ENCODE results near the gene GDF15.
"Not testable (repeated sequence)": the region's sequence is repeated elsewhere in the genome, so short reads cannot be mapped to it uniquely, and the experiment has no call there.

GDF15 gene

DNA sequence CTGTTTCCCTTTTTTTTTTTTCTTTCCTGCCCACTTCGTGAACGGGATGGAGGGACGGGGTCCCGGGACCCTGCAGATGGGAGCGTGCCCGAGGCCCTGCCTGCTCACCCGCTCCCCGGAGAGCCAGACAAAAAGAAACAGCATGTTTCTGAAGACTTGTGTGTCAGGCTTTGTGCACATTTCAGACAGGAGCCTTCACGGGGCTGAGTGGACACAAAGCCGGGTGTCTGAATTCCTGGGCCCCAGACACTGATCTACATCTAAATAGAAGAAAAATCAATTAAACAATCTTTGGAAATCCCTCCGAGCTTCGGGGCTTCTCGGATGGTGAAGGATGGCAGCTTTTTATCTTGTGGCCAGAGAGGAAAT lies 41.4 kb upstream of the GDF15 start:
- TF ChIP-seq, protein P1, sequence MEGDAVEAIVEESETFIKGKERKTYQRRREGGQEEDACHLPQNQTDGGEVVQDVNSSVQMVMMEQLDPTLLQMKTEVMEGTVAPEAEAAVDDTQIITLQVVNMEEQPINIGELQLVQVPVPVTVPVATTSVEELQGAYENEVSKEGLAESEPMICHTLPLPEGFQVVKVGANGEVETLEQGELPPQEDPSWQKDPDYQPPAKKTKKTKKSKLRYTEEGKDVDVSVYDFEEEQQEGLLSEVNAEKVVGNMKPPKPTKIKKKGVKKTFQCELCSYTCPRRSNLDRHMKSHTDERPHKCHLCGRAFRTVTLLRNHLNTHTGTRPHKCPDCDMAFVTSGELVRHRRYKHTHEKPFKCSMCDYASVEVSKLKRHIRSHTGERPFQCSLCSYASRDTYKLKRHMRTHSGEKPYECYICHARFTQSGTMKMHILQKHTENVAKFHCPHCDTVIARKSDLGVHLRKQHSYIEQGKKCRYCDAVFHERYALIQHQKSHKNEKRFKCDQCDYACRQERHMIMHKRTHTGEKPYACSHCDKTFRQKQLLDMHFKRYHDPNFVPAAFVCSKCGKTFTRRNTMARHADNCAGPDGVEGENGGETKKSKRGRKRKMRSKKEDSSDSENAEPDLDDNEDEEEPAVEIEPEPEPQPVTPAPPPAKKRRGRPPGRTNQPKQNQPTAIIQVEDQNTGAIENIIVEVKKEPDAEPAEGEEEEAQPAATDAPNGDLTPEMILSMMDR (IDR thresholded peaks at IDR 0.05; ENCODE audit: low read depth, low read length) = no peak

DNA sequence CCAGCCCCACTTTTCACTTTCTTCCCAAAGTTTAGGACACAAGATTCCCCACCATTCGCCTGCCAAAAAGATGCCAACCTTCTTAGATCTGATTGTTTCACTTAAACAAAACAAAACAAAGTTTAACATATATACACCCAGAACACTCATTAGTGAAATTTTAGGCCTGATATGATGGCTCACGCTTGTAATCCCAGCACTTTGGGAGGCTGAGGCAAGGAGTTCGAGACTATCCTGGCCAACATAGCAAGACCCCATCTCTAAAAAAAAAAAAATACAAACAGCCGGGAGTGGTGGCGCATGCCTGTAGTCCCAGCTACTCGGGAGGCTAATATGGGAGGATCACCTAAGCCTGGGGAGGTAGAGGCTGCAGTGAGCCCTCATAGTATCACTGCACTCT lies 40.7 kb upstream of the GDF15 start:
- TF ChIP-seq, protein P1 (IDR thresholded peaks at IDR 0.05; ENCODE audit: low read depth, low read length) = no peak
- H3K4me3 ChIP-seq (ENCODE audit: low read depth, low read length) = no peak overlapping the region

More for the DNA sequence above, 41.4 kb upstream of the GDF15 start:
- H3K4me3 ChIP-seq (ENCODE audit: low read depth, low read length) = no peak overlapping the region

DNA sequence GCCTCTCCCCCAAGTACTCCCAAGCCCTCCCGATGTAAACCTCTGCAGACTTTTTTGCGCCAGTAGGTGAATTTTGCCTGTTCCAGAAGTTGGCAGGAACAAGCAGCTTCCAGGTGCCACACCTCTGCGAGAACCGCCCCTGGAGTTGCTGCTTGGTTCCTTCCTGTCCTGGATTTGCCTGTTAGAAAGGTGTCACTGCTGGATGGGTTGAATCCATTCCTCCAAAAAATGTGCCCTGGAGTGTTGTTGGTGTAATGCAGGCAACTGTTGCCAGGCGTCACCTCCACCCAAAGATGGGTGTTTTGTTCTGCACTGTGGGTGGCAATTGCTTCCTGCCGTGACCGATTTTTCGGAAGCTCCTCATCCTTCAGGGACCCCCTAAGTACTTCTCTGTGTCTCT lies 39.9 kb upstream of the GDF15 start:
- H3K4me3 ChIP-seq (ENCODE audit: low read depth, low read length) = no peak overlapping the region
- TF ChIP-seq, protein P1 (IDR thresholded peaks at IDR 0.05; ENCODE audit: low read depth, low read length) = no peak

DNA sequence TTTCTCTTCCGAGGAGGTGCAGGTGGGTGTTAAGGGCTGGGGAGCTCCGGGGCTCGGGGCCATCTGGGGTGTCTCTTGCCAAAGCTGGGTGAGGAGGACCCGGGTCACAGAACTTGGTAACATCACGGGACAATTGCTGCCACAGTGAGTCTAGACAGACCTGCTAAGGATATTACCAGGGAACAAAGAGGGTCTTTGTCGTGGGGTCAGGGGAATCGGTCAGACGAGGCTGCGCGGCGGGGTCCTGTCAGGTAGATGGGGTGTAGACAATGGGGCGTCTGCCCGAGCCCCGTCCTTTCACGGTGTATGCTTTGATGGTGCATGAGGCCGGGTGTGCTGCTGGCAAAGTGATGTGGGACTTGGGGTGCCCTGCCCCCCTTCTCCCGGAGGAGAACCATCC lies 37.8 kb upstream of the GDF15 start:
- TF ChIP-seq, protein P1 (IDR thresholded peaks at IDR 0.05; ENCODE audit: low read depth, low read length) = no peak
- no peak overlapping the region for H3K4me3 ChIP-seq (ENCODE audit: low read depth, low read length)

DNA sequence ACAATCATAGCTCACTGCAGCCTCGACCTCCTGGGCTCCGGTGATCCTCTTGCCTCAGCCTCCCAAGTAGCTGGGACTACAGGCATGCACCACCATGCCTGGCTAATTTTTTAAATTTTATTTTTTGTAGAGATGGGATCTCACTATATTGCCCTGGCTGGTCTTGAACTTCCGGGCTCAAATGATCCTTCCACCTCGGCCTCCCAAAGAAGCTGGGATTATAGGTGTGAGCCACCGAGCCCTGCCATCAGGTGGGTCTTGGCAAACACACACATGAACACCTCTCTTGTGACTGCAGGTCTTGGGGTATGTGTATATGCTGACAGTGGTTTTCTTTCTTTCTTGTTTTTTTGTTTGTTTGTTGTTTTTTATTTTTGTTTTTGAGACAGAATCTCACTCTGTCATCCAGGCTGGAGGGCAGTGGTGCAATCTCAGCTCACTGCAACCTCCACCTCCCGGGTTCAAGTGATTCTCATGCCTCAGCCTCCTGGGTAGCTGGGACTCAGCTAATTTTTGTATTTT lies 37.1 kb upstream of the GDF15 start:
- H3K4me3 ChIP-seq (ENCODE audit: low read depth, low read length) = not testable (repeated sequence)

DNA sequence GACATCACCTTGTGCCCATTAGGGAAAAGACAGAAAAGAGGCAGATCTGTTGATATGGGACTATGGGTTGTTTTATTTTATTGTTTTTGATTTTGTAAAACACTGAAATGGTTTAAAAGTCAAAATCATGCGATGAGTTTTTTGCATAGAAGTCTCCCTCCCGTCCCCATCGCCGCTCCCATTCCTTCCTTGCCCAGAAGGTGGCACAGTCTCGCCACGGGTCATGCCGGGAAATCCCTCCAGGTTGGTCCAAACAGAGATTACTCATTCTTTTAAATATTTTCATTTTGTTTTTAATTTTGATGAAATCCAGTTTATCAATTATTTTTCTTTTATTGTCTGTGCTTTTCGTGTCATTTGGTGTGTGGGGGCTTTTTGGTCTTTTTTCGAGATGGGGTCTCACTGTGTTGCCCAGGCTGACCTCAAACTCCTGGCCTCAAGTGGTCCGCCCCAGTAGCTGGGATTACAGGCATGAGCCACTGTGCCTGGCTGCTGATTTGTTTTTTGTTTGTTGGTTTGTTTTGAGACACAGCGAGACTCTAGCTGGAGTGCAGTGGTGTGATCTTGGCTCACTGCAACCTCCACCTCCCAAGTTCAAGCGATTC lies 36.3 kb upstream of the GDF15 start:
- no peak overlapping the region for H3K4me3 ChIP-seq (ENCODE audit: low read depth, low read length)
- TF ChIP-seq, protein P1 (IDR thresholded peaks at IDR 0.05; ENCODE audit: low read depth, low read length) = peak; percentile 86

DNA sequence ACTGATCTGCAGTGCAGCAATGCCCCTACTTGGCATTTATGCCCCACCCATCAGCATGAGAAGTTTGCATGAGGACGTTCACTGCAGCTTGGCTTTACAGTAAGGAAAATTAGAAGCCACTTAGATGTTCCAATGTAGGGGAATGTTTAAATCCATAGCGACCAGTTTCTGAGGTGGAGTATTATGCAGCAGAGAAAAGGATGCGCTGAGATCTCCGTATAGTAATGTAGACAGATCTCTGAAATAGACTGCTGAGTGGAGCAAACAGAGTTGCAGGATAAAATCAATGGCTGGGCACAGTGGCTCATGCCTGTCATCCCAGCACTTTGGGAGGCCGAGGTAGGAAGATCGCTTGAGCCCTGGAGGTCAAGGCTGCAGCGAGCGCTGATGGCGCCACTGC lies 35.5 kb upstream of the GDF15 start:
- H3K4me3 ChIP-seq (ENCODE audit: low read depth, low read length) = no peak overlapping the region
- TF ChIP-seq, protein P1 (IDR thresholded peaks at IDR 0.05; ENCODE audit: low read depth, low read length) = no peak

DNA sequence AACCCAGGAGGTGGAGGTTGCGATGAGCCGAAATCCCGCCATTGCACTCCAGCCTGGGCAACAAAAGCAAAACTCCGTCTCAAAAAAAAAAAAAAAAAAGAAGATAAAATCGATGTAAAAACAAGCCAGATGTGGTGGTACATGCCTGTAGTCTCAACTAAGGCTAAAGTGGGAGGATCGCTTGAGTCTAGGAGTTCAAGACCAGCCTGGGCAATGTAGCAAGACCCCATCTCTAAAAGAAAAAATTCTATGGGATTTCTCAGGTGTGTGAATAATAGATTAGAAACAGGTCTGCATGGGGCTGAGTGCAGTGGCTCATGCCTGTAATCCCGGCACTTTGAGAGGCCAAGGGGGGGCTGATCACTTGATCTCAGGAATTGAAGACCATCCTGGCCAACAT lies 34.4 kb upstream of the GDF15 start:
- no peak overlapping the region for H3K4me3 ChIP-seq (ENCODE audit: low read depth, low read length)
- TF ChIP-seq, protein P1 (IDR thresholded peaks at IDR 0.05; ENCODE audit: low read depth, low read length) = no peak

Measured in WI38 (cell line).